Stimulated activated CD8-positive, alpha-beta memory T cell treated with anti-CD3 and anti-CD28 coated beads, Interleukin-2, amount 100 ng/mL, for 48 hours (primary cell): ENCODE measurements around the gene DYRK3.
A peak's percentile ranks its signal among the peaks of the same experiment; 100 is the strongest.

ENCODE experiments used
- DNase-seq, 2 donors: peaks; one replicate each; pipeline ENCODE4 v3.0.0-alpha.2; 2020; ENCODE audit warnings: low read depth in 2 of 2

The DYRK3 gene

GRCh38 chr1:206684003-206684402, 48.7 kb downstream of the DYRK3 start:
- no peak for DNase-seq

DNA sequence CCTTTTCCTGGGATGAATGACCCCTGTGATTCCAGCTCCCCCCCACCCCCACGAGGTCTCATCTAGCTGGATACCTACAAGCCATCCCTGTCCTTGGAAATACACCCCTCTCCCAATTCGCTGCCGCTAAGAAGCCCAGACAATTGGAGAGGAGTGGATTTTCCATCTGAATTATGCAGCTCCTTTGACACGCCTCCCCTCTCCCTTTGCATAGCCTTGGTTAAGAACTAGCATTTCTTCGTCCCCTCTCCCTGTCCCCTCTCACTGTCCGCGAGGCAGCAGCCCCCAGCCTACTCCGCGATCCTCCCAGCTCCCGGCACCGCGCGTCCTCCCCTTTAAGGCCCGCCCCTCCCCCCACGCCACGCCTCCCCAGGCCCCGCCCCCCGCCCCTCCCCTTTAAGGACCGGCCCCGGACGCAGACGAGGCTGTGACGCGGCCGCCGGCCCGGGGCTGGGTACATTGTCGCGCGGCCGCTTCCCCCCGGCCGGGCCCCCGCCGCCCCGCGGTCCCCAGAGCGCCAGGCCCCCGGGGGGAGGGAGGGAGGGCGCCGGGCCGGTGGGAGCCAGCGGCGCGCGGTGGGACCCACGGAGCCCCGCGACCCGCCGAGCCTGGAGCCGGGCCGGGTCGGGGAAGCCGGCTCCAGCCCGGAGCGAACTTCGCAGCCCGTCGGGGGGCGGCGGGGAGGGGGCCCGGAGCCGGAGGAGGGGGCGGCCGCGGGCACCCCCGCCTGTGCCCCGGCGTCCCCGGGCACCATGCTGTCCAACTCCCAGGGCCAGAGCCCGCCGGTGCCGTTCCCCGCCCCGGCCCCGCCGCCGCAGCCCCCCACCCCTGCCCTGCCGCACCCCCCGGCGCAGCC, 49.4 kb downstream of the DYRK3 start, which contains the start of gene MAPKAPK2:
Gene MAPKAPK2 (plus strand): TSS at position 428 of the 856 bp plus-strand sequence. CDS start 325 bp downstream, at position 753.
- peak; percentile 62 to 74 for DNase-seq

DNA sequence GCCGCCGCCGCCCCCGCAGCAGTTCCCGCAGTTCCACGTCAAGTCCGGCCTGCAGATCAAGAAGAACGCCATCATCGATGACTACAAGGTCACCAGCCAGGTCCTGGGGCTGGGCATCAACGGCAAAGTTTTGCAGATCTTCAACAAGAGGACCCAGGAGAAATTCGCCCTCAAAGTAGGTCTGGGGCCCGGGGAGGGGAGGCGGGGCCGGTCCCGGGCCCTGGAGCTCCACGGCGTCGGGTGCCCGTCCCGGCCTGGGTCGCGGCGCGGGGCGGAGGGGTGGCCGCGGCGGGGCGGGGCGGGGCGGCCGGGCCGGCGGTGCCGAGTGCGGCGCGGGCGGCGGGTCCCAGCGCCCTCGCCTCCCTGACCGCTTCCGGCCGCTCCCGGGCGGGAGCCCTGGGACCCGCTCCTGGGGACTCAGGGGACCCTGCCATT, 50.0 kb downstream of the DYRK3 start:
- peak in 1 of 2 donors; percentile 41 for DNase-seq

DNA sequence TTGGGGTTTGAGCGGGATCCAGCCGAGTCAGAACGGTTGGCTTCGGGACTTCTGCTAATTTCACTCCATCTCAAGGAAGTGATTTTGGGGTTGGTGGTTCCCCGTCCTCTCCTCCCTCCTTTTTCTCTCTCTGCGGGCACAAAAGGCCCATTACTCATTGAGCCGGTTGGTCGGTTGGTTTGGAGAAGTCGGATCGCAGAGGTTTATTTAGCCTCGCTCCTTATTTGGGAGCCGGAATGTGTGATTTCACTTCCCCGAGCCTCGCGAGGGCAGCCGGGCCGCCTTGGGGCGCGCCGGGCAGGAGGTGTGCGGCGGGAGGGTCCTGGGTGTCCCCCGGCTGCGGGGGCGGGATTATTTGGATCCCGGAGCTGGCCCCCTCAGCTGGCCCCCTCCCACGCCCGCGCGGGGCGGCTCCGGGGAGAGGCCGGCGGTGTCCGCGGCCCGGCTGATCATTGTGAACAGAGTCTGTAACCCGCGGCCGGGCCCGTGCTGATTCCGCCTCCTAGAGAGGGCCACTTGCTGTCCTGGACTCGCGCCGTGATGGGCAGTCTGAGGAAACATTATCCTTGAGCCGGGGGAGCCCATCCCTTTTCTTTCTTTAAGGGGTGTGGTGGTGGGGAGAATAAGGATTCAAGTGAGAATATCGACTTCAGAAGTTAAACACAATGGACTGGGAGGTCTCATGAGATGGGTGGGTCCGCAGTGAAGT, 50.6 kb downstream of the DYRK3 start:
- no peak for DNase-seq

- DNase-seq: no peak
These were observed 51.3 kb downstream of the DYRK3 start for GRCh38 chr1:206686478-206687249.

DNA sequence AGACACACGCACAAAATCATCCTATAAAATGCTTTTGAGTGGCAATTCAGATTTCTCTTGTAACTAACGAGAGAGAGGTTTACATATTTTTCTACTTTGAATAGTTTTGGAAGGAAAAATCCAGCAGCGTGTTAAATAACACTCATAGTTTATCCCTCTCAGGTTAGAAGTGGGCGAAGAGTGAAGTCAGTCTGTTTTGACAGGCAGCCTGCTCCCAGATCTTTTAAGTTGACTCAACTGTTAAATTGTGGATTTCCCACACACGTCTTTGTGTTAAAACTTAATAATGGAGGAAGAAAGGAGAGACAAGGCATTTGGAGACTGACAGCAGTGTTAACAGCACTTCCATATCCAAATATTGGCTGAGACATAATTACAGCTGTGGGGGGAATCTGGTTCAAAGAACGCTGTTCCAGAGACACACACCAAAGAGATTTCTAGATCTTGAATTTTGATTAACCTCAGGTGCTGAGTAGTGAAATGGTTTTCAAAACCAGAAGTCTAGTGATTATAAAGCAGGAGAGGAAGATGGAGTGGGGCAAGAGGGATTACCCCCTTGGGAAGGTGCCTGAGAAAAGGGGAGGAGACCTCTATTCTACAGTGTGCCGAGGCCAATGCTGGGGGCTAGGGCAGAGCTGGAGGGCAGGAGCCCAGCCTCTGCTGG, 52.0 kb downstream of the DYRK3 start:
- DNase-seq: no peak

DNA sequence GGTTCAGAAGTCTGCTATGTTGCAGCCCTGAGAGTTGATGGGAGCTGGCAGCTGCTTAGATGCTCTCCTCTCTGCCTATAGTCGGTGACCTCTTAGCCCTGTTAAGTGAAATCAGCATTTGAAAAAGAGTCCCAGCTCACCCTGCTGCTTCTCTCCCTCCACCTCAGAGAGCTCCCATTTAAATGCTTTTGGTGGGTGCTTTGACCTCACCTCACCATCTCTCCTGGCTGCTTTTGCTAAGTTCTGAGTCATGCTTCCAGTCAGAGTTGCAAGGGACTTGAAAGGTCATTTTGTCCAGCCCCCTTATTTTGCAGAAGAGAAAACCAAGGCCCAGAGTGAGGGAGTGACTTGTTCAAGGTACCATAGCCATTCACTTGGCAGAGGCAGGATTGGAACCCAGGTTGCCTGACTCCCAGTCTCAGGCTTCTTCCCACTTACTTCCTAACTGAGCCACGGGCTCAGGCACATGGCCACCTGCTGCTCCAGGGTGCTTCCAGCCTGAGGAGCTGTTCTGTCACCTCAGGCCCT, 52.6 kb downstream of the DYRK3 start:
- no peak for DNase-seq

- DNase-seq: no peak
These were observed 55.2 kb downstream of the DYRK3 start for GRCh38 chr1:206690516-206690915.

DNA sequence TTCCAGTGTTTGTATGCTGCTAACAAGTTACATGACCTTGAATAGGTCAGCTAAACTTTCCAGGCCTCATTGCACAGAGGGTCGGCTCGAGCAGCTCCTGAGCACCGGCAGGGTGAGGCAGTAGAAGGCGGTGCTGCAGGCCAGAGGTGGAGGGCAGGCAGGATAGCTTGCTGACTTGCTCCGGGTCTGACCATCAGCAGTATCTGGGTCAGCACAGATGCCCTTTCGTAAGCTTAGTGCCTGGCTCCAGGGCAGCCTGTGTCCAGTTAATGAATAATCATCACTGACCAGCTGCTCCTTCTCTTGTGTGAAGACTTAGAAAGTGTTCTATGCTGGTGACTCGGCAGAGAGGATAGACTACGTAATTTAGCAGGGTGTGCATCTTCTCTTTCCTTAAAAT, 56.3 kb downstream of the DYRK3 start:
- DNase-seq: no peak

GRCh38 chr1:206693029-206693428, 57.7 kb downstream of the DYRK3 start:
- no peak for DNase-seq

DNA sequence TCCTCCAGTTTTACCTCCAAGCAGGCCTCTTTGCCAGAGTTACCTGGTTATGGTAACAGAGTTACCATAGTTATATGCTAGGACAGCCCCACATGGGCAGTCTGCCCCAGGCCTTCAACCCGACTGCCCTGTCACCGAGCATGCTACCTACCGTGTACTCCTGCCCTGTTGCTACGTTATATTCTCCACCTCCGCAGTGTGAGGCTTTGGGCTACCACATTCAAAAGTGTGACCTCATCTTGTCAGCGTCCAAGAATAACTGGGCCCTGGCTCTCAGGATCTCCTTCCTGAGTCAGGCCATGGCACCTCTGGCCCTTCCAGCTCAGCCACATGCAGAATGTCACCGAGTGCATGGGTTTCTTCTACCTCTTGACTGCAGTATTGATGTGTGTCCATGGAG, 58.3 kb downstream of the DYRK3 start:
- no peak for DNase-seq

- no peak for DNase-seq
These were observed 59.1 kb downstream of the DYRK3 start for GRCh38 chr1:206694171-206695124.

GRCh38 chr1:206695733-206696132, 60.4 kb downstream of the DYRK3 start:
- DNase-seq: no peak

DNA sequence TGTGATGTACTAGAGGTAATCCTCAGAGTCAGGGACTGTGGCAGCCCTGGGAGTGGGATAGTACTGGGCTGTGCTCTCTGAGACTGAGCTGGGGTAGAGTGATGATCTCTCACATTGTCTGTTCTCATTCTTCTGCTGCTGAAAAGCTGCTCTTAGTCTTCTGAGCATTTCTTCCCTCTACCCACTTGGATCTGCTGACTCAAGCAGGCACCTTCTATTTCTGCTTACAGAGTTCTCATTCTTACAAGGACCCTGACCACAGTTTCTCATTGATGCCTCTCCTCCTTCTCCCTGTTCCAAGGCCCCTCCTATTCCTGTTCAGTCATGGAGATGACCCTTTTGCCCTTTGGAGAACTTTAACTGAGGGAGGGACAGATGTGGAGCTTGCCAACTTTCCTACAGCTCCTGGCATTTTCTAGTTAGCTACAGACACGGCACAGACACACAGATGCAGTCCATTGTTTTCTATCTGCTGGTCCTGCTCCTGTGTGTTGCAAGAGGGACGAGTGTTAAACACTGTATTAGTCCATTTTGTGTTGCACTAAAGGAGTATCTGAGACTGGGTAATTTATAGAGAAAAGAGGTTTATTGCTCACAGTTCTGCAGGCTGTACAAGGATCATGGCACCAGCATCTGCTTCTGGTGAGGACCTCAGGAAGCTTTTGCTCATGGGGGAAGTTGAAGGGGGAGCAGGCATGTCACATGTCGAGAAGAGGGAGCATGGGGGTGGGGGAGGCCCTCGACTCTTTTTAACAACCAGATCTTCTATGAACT, 61.7 kb downstream of the DYRK3 start:
- DNase-seq: no peak

DNA sequence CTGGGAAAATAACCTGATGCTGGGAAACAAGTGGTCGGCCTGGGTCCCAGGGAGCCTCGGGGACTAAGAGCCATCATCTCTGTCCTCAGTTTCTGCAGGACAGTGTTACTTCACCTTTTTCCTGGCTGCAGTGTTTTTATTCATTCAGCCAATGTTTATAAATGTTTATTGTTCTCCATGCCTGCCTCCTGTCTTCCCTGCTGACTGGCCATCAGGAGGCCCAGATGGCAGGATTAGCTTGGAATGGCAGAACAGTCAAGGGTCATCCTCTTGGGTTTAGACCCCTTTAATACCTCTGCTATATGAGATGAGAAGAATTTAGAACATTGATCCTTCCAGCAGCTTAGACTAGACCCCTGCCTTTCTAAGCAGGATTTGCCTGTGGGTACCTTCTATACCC, 62.7 kb downstream of the DYRK3 start:
- no peak for DNase-seq
